Psoas muscle (tissue), 8 donors: ENCODE measurements around the gene PARP1. TPM values are rescaled to one million over a fixed set of nuclear protein-coding genes. Genes with fewer than 3 reads are reported as not detected.

Experiments
- ATAC-seq, 4 donors: fragments of 200-7000 bp; cut with Tn5 transposase; one replicate each; pipeline ENCODE4 v1.9.1; 2020; ENCODE audit warnings: moderate library complexity in 3 of 4, mild to moderate bottlenecking in 2 of 4
- DNase-seq, 2 donors: peaks; one replicate each; pipeline ENCODE4 v3.0.0-alpha.2; 2020
- H3K27ac ChIP-seq: fragments of 200-600 bp; one replicate; pipeline ENCODE4 v1.8.0; 2022
- H3K27me3 ChIP-seq, 3 donors: fragments of 200-600 bp in 1 of 3; one replicate each; pipeline versions ENCODE4 v1.6.1 to v1.8.0; 2013 to 2022; ENCODE audit warnings: low read length in 2 of 3, mild to moderate bottlenecking in 2 of 3, moderate library complexity in 1 of 3; ENCODE audit not compliant: insufficient read depth in 3 of 3
- H3K36me3 ChIP-seq, 2 donors: fragments of 200-600 bp in 1 of 2; one replicate each; pipeline versions ENCODE4 v1.6.1 to v1.8.0; 2013 to 2022; ENCODE audit warnings: low read depth in 1 of 2, mild to moderate bottlenecking in 1 of 2, moderate library complexity in 1 of 2; ENCODE audit not compliant: insufficient read depth in 1 of 2
- H3K4me1 ChIP-seq: fragments of 200-600 bp; one replicate; pipeline ENCODE4 v1.8.0; 2022
- H3K4me3 ChIP-seq: fragments of 200-600 bp; one replicate; pipeline ENCODE4 v1.8.0; 2022; ENCODE audit warnings: mild to moderate bottlenecking
- H3K9me3 ChIP-seq: fragments of 200-600 bp; one replicate; pipeline ENCODE4 v1.8.0; 2022
- WGBS, 3 donors: extraction: QIAGEN DNeasy Blood & Tissue Kit; methylation state at CpG; one replicate each; pipeline versions ENCODE4 v1.1.6 to v1.1.7; 2013; 5-methylcytosine and 5-hydroxymethylcytosine counted together
- intact Hi-C, 2 donors: fragments of 100-400 bp; cut with DNase I; formaldehyde crosslinking; loops; one replicate each; pipeline versions ENCODE4 v1.11.0 to v1.14.2; 2022
- polyA plus RNA-seq, 3 donors: library from polyadenylated mRNA; stranded (reverse); fragments of 200-250 nt; gene quantifications; one replicate each; pipeline ENCODE4 v1.2.3, GENCODE V29; 2013
- total RNA-seq, 4 donors: library from RNA; stranded (reverse); fragmentation: NEBNext Ultra II Directional in 2 of 4; extraction: Animal tissue kit (Norgen Biotek cat#: 25700) in 2 of 4; gene quantifications; one replicate each; pipeline versions ENCODE4 v1.2.1 to v1.2.4, GENCODE V29; 2021 to 2023
- TF ChIP-seq, protein P1 (sequence below): fragments of 200-600 bp; IDR thresholded peaks from one replicate; pipeline ENCODE4 v1.8.0; 2022; ENCODE audit warnings: antibody characterized with exemption
- donor health status: healthy with polysubstance abuse.
- donor health status: DM: no; HTN: no; CAD: no; lungs with moderate emphysema.
- donor health status: Bipolar disorder and iron deficiency.
- donor health status: healthy.
- donor health status: DM: yes; HTN: yes; CAD: no.
- donor health status: DM: no; HTN: no; CAD: no.
- donor health status: DM: no; HTN: no; CAD: no.
- donor health status: DM: yes; HTN: yes; CAD: no.

Gene PARP1
- total and polyA plus RNA-seq, 7 donors, result 23.8 to 85.8 (median 54.7) TPM

- H3K27ac ChIP-seq, result no peak overlapping the region
- H3K4me1 ChIP-seq, result no peaks in the 10 kb centered on the region
- WGBS, 3 donors, result 76 to 87% (median 77%) methylated on average over 2 of the region's 2 CpGs
- intact Hi-C loops, result no loop called here
- ATAC-seq, result no peak
- TF ChIP-seq, protein P1, sequence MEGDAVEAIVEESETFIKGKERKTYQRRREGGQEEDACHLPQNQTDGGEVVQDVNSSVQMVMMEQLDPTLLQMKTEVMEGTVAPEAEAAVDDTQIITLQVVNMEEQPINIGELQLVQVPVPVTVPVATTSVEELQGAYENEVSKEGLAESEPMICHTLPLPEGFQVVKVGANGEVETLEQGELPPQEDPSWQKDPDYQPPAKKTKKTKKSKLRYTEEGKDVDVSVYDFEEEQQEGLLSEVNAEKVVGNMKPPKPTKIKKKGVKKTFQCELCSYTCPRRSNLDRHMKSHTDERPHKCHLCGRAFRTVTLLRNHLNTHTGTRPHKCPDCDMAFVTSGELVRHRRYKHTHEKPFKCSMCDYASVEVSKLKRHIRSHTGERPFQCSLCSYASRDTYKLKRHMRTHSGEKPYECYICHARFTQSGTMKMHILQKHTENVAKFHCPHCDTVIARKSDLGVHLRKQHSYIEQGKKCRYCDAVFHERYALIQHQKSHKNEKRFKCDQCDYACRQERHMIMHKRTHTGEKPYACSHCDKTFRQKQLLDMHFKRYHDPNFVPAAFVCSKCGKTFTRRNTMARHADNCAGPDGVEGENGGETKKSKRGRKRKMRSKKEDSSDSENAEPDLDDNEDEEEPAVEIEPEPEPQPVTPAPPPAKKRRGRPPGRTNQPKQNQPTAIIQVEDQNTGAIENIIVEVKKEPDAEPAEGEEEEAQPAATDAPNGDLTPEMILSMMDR, result no peak
- no peaks in the 10 kb centered on the region for H3K36me3 ChIP-seq
- H3K9me3 ChIP-seq, result no peaks in the 10 kb centered on the region
- no peak for DNase-seq
- H3K27me3 ChIP-seq, result no peaks in the 10 kb centered on the region
- no peak overlapping the region for H3K4me3 ChIP-seq
These were observed 74.9 kb downstream of the PARP1 start for GRCh38 chr1:226332947-226333346.

- TF ChIP-seq, protein P1, result no peak
- Histone ChIP-seq H3K36me3 (no peaks in the 10 kb centered on the region), H3K4me1 (no peaks in the 10 kb centered on the region), H3K27me3 (no peaks in the 10 kb centered on the region), H3K9me3 (no peaks in the 10 kb centered on the region), H3K4me3 (no peak overlapping the region), H3K27ac (no peak overlapping the region)
- WGBS, 3 donors, result 89 to 96% (median 95%) methylated on average over 3 of the region's 3 CpGs
- DNase-seq, result no peak
- no peak for ATAC-seq
- intact Hi-C loops, result no loop called here
These were observed 78.7 kb downstream of the PARP1 start for GRCh38 chr1:226329237-226329636.

DNA sequence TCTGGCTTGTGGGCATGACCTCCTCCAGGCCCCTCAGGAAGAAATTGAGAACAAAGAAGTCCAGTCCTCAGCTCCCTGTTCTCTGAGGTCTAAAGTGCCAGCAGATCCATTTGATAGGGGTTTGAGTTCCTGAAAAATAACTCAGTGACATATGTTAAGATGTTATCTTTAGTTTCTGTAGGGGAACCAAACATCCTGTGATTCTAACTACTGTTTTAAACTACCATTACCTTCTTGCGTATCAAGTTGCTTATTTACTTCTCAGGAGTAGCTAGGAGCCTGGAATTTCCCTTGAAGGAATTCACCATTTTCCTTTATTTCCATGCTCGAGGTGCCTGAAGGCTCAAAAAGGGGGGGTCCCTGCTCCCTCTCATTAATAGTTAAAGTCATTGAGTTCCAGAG, 80.1 kb downstream of the PARP1 start:
- ATAC-seq (no peak), DNase-seq (no peak)
- H3K27me3 ChIP-seq, result no peaks in the 10 kb centered on the region
- H3K36me3 ChIP-seq, result no peaks in the 10 kb centered on the region
- 59 to 65% (median 65%) methylated on average over 2 of the region's 2 CpGs for WGBS, 3 donors
- no peaks in the 10 kb centered on the region for H3K9me3 ChIP-seq
- intact Hi-C loops, result no loop called here
- H3K4me1 ChIP-seq, result no peaks in the 10 kb centered on the region
- TF ChIP-seq, protein P1, result no peak
- H3K27ac ChIP-seq, result no peak overlapping the region
- no peak overlapping the region for H3K4me3 ChIP-seq

GRCh38 chr1:226325178-226325577, 82.7 kb downstream of the PARP1 start:
- Histone ChIP-seq H3K27ac (no peak overlapping the region), H3K9me3 (no peaks in the 10 kb centered on the region), H3K27me3 (no peaks in the 10 kb centered on the region), H3K4me3 (no peak overlapping the region), H3K36me3 (no peaks in the 10 kb centered on the region), H3K4me1 (no peaks in the 10 kb centered on the region)
- TF ChIP-seq, protein P1, result no peak
- WGBS, 3 donors, result 29 to 67% (median 48%) methylated on average over 1 of the region's 1 CpG
- DNase-seq (no peak), ATAC-seq (no peak)
- intact Hi-C loops, result no loop called here

GRCh38 chr1:226324479-226324878, 83.4 kb downstream of the PARP1 start:
- H3K36me3 ChIP-seq, result no peaks in the 10 kb centered on the region
- H3K9me3 ChIP-seq, result no peaks in the 10 kb centered on the region
- TF ChIP-seq, protein P1, result no peak
- H3K27ac ChIP-seq, result no peak overlapping the region
- no peak for DNase-seq
- intact Hi-C loops, result no loop called here
- no peaks in the 10 kb centered on the region for H3K27me3 ChIP-seq
- ATAC-seq, result no peak
- no peaks in the 10 kb centered on the region for H3K4me1 ChIP-seq
- no peak overlapping the region for H3K4me3 ChIP-seq
